Measurements from ENCODE around the gene EXOC4.
A peak's percentile ranks its signal among the peaks of the same experiment; 100 is the strongest.

DNA sequence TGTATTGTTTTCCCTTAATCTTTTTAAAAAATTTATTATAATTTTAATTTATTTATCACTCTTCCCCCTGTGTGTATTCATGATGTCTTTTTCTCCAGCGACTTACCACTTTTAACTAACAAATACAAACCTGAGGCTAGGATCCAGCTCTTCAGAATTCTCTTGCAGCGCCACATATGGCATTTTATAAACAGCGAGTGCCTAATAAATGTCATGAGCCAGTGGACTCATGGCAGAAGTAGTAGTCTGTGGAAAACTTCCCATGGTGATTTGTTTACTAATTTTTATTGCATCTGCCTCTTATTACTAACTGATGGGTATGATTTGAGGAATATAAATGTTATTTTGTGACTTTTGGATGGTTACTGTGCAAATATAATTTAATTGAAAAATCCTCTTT, 102.9 kb downstream of the EXOC4 start:
- TF ChIP-seq, protein P1, sequence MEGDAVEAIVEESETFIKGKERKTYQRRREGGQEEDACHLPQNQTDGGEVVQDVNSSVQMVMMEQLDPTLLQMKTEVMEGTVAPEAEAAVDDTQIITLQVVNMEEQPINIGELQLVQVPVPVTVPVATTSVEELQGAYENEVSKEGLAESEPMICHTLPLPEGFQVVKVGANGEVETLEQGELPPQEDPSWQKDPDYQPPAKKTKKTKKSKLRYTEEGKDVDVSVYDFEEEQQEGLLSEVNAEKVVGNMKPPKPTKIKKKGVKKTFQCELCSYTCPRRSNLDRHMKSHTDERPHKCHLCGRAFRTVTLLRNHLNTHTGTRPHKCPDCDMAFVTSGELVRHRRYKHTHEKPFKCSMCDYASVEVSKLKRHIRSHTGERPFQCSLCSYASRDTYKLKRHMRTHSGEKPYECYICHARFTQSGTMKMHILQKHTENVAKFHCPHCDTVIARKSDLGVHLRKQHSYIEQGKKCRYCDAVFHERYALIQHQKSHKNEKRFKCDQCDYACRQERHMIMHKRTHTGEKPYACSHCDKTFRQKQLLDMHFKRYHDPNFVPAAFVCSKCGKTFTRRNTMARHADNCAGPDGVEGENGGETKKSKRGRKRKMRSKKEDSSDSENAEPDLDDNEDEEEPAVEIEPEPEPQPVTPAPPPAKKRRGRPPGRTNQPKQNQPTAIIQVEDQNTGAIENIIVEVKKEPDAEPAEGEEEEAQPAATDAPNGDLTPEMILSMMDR (IDR thresholded peaks at IDR 0.05): no peak
- no peak for TF ChIP-seq POLR2A (IDR thresholded peaks at IDR 0.05)
- TF ChIP-seq EP300 (IDR thresholded peaks at IDR 0.05): no peak
- TF ChIP-seq POLR2AphosphoS5 (IDR thresholded peaks at IDR 0.05): peak in 3 of 4 donors; percentile 14 to 58 (median 23)

Measured in sigmoid colon (tissue), 4 donors.